HG03045 (cell line): ENCODE results near the gene MMP17.
"Not testable (repeated sequence)": the region's sequence is repeated elsewhere in the genome, so short reads cannot be mapped to it uniquely, and the experiment has no call there.

Source experiments
- ATAC-seq: cut with Tn5 transposase; IDR thresholded peaks from one replicate; pipeline ENCODE4 v1.9.1; 2021; ENCODE audit warnings: mild to moderate bottlenecking, moderate library complexity; ENCODE audit not compliant: unreplicated experiment

The MMP17 gene

GRCh38 chr12:131862994-131863710 lies 35.0 kb downstream of the MMP17 start:
- ATAC-seq, result no peak

GRCh38 chr12:131863711-131864396 lies 35.7 kb downstream of the MMP17 start:
- ATAC-seq, result no peak

DNA sequence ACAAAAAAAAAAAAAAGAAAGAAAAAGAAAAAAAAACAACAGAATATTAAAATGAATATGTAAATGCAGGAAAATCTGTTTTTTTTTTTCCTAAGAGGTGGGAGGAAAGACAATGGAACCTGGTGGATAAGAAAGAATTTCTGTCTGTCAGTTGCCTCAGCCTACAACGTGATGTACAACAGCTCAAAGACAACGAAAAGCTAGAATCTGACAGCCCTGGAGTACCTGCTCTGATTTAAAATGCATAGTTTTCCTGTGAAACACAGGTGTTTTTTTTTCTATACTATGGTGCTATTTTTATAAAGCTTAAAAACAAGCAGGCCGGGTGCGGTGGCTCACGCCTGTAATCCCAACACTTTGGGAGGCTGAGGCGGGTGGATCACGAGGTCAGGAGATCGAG lies 36.3 kb downstream of the MMP17 start:
- ATAC-seq, result no peak

DNA sequence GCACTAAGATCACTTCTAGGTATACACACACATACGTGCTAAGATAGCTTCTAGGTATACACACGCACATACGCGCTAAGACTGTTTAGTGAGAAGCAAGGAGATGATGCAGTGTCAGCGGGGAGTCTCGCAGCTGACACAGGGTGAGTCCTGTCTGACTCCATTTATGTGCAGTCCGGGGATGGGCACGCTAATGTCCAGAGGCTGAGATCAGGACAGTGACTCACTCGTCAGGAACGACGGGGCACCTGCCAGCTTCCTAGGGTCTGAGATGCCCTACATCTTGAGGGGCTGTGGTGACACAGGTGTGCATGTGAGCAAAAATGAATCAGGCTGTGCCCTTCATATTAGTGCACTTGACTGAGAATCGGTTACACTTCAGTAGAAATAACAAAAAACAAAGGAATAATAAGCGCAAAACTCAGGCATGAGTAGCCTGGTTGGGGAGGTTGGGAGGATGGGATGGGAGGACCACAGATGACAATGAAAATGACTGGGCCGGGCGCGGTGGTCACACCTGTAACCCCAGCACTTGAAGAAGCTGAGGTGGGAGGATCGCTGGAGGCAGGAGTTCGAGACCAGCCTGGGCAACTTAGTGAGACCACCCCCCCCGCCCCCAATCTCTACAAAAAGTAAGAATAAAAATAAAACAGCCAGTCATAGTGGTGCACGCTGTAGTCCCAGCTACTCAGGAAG lies 37.1 kb downstream of the MMP17 start:
- no peak for ATAC-seq

- no peak for ATAC-seq
These were observed 39.3 kb downstream of the MMP17 start for GRCh38 chr12:131867471-131867870.

- ATAC-seq, result no peak
These were observed 39.9 kb downstream of the MMP17 start for GRCh38 chr12:131867891-131868675.

- no peak for ATAC-seq
These were observed 41.8 kb downstream of the MMP17 start for GRCh38 chr12:131869871-131870418.

- no peak for ATAC-seq
These were observed 43.5 kb downstream of the MMP17 start for GRCh38 chr12:131871677-131872076.

DNA sequence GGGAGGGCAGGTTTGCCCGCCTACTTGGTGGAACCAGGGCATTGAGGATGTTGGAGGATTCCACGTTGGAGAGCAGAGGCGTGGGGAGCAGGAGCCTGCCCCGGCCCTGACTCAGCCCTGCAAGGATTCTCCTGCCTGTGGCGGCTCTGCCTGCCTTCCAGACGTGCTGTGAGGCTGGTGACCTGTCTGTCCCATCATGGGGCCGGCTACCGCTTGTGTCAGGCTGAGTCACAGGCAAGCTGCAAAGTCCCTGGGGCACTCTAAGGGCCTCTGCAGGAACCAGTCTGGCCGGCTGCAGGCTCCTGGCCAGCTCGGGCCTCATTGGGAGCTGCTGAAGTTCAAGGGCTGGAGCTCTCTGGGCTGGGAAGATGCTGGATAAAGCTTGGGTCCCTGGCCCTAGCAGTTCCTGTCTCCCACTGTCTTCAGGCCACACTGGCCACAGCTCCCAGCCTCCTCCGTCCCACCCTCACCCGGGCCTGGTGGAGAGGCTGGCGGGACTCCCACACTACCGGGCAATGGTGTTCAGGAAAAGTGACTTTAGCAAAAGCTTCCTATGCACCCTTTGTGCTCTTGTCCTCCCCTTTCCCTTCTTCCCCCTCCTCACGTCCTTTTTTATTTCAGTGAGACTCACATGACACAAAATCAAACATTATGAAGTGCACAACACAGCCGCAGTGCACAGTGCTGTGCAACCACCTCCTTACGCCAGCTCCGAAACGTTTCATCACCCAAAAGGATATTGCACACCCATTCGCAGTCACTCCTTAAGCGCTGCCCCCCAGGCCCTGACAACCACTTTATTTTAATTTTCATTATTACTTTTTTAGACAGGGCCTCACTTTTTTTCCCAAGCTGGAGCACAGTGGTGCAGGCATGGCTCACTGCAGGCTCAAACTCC lies 44.2 kb downstream of the MMP17 start:
- ATAC-seq, result no peak

DNA sequence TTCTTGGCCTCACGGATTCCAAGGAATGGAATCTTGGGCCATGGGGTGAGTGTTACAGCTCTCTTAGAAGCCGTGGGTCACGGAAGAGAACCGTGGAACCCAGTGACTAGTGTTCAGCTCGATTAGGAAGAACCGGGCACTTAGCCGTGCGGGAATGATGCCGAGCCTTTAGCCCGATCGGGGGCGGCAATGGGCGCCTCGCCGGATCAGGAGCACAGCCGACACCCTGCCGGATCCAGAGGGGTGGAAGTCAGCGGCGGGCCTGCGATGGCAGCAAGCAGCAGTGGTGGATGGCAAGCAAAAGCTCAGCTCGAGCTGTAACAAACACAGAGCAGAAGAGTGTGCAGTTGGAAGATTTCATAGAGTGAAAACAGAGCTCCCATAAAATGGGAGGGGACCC lies 45.1 kb downstream of the MMP17 start:
- no peak for ATAC-seq

GRCh38 chr12:131874972-131875371 lies 46.8 kb downstream of the MMP17 start:
- ATAC-seq, result not testable (repeated sequence)

- not testable (repeated sequence) for ATAC-seq
These were observed 49.0 kb downstream of the MMP17 start for GRCh38 chr12:131877216-131877615.

GRCh38 chr12:131878436-131878835 lies 50.2 kb downstream of the MMP17 start:
- not testable (repeated sequence) for ATAC-seq

DNA sequence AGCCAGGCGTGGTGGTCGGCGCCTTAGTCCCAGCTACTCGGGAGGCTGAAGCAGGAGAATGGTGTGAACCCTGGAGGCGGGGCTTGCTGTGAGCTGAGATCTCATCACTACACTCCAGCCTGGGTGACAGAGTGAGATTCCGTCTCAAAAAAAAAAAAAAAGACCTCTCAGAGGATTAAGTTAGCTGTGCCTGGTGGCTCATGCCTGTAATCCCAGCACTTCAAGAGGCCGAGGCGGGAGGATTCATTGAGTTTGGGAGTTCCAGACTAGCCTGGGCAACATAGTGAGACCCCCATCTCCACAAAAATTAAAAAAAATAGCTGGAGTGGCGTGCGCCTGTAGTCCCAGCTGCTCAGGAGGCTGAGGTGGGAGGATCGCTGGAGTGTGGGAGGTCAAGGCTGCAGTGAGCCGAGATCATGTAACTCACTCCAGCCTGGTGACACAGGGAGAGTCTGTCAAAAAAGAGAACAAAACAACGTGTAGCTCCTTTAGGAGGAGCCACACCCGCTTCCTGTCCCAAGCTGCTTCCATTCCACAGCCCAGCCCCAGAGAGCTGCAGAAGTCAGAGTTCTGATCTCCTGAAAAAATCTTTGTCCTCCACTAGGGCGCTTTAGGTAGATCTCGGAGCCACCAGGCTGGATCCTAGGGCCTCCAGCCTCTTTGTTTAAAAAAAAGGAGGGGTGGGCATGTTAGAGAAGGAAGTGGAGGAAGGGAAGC lies 54.8 kb downstream of the MMP17 start:
- no peak for ATAC-seq

DNA sequence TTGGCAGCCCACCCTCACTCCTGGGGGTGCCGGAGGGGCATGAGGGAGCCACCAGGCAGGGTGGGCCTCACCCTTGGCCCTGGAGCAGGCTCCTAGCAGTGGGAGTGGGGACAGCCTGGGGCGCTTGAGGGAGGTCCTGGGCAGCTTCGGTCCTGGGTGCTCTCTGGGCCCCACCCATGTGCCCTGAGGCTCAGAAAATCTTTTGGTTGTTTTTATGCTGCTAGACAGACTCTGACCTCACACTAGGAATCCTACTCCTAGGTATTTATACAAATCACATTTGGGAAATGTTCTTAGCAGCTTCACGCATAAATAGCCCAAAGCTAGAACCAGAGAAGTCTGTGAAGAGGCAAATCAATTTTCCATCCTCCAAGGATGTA lies 55.3 kb downstream of the MMP17 start:
- ATAC-seq, result no peak

GRCh38 chr12:131885076-131885475 lies 56.9 kb downstream of the MMP17 start:
- ATAC-seq, result not testable (repeated sequence)

GRCh38 chr12:131885543-131886057 lies 57.4 kb downstream of the MMP17 start:
- ATAC-seq, result no peak

DNA sequence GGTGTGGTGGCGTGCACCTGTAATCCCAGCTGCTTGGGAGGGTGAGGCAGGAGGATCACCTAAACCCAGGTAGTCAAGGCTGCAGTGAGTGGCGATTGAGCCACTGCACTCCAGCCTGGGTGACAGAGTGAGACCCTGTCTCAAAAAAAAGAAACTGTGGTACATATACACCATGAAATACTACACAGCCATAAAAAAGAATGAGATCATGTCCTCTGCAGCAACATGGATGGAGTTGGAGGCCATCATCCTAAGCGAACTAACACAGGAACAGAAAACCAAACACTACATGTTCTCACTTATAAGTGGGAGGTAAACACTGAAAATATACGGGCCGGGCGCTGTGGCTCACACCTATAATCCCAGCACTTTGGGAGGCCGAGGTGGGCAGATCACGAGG lies 63.5 kb downstream of the MMP17 start:
- ATAC-seq, result not testable (repeated sequence)
